Measurements from ENCODE around the gene ZDHHC9. TPM values are rescaled to one million over a fixed set of nuclear protein-coding genes. Genes with fewer than 3 reads are reported as not detected.
A peak's percentile ranks its signal among the peaks of the same experiment; 100 is the strongest.

ZDHHC9 gene
- total RNA-seq, 4 donors from 2014 or later, result 32.5 to 60.1 (median 41.6) TPM

DNA sequence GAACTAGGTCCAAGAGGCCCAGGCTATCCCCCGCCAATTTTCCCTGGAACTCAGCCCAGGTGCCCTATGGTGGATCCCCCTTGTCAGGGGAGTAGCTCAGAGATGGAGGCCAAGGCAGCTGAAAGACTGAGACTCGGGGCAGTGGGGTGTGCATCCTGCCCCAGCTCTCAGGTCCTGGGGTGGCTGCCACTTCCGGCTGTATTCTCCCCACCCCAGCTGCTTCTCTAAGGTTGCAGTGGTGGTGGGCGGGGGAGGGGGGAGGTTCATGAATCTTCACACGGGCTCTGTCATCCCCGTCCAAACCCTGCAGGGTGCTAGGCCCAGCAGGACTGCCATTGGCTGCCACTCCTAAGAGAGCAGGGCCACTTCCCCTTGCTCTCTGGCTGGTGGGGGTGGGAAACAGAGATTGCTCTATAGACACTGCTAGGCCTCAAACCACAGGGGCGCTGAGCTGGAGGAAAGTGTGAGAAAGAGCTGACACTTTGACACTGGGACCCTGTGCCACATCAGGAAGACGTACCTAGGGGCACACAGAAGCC, 62.5 kb downstream of the ZDHHC9 start:
- no peaks in the 10 kb centered on the region for H3K27me3 ChIP-seq
- DNase-seq (ENCODE audit: low spot score in 2 of 2), result no peak
- H3K36me3 ChIP-seq, result no peaks in the 10 kb centered on the region
- 35% methylated on average over 5 of the region's 8 CpGs for WGBS
- no peak overlapping the region for H3K27ac ChIP-seq
- no peaks in the 10 kb centered on the region for H3K9me3 ChIP-seq
- peak overlapping the region; percentile 26 for H3K4me3 ChIP-seq
- TF ChIP-seq POLR2AphosphoS5 (IDR thresholded peaks at IDR 0.05) (no peak), EP300 (IDR thresholded peaks at IDR 0.05) (no peak)
- TF ChIP-seq, protein P1, sequence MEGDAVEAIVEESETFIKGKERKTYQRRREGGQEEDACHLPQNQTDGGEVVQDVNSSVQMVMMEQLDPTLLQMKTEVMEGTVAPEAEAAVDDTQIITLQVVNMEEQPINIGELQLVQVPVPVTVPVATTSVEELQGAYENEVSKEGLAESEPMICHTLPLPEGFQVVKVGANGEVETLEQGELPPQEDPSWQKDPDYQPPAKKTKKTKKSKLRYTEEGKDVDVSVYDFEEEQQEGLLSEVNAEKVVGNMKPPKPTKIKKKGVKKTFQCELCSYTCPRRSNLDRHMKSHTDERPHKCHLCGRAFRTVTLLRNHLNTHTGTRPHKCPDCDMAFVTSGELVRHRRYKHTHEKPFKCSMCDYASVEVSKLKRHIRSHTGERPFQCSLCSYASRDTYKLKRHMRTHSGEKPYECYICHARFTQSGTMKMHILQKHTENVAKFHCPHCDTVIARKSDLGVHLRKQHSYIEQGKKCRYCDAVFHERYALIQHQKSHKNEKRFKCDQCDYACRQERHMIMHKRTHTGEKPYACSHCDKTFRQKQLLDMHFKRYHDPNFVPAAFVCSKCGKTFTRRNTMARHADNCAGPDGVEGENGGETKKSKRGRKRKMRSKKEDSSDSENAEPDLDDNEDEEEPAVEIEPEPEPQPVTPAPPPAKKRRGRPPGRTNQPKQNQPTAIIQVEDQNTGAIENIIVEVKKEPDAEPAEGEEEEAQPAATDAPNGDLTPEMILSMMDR (IDR thresholded peaks at IDR 0.05), result no peak
- H3K4me1 ChIP-seq, result no peaks in the 10 kb centered on the region

DNA sequence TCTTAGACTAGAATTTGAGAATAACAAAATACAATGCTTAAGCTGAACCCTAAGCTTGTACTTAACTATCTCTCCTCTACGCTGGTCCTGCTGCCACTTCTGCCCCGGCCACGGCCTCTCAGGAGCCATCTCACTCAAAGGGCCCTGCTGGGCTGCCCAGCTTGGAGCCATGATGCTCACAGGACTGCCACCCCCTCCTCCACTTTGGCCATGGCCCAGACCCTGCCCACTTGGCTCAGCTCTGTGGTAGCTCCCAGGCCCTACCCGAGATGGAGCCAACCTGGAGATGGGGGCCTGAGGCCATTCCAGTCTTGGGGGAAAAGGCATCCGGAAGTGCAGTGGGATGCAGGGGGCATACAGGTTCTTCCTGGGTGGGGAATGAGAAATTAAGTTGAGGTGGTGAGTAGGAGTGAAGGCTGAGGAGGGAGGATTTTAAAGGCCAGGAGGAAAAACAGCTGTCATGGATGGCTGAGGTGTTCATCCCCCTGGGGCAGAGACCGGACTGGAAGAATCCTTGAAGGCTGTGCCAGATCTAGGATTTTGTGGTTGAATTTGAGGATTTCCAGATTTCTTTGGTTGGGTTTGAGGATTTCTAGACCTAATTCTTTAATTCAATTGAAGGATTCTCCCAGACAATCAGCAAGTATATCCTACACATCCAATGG, 63.1 kb downstream of the ZDHHC9 start:
- H3K4me1 ChIP-seq, result no peaks in the 10 kb centered on the region
- H3K9me3 ChIP-seq, result no peaks in the 10 kb centered on the region
- H3K27me3 ChIP-seq, result no peaks in the 10 kb centered on the region
- no peaks in the 10 kb centered on the region for H3K36me3 ChIP-seq
- H3K4me3 ChIP-seq, result peak overlapping the region; percentile 26
- DNase-seq (ENCODE audit: low spot score in 2 of 2), result no peak
- WGBS, result 77% methylated on average over 6 of the region's 6 CpGs
- no peak overlapping the region for H3K27ac ChIP-seq
- TF ChIP-seq EP300 (IDR thresholded peaks at IDR 0.05) (no peak), POLR2AphosphoS5 (IDR thresholded peaks at IDR 0.05) (no peak), POLR2A (IDR thresholded peaks at IDR 0.05) (no peak)
- TF ChIP-seq, protein P1 (IDR thresholded peaks at IDR 0.05), result no peak

DNA sequence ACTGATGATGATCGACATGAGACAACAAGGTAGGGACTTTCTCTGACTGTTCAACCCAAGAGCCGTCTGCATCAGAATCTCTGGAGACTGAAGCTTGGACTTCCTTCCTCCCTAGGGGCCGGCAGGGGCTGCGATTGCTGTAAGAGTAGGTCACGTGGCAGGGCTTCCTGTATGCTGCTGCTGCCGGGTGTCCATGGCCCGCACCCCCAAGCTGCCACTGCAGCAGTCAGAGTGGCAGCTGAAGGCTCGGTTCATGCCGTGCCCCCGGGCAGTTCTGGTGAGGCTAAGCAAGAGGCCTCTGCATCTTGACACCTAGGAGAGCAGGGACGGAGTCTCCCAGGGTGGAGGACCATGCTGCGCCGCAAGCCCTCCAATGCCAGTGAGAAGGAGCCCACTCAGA, 63.9 kb downstream of the ZDHHC9 start, which contains the start of gene SASH3:
SASH3 (plus strand) TSS at position 203 of the 400 bp plus-strand sequence; CDS start at position 352, 149 bp downstream.
- Histone ChIP-seq H3K27ac (no peak within 1 kb of the TSS), H3K4me1 (no peaks in the 10 kb centered on the region), H3K9me3 (no peaks in the 10 kb centered on the region), H3K36me3 (no peaks in the 10 kb centered on the region), H3K27me3 (no peaks in the 10 kb centered on the region), H3K4me3 (peak within 1 kb of the TSS; percentile 26)
- TF ChIP-seq EP300 (IDR thresholded peaks at IDR 0.05) (no peak), POLR2A (IDR thresholded peaks at IDR 0.05) (no peak), POLR2AphosphoS5 (IDR thresholded peaks at IDR 0.05) (no peak)
- TF ChIP-seq, protein P1 (IDR thresholded peaks at IDR 0.05), result no peak
- 92% methylated on average over 5 of the region's 13 CpGs for WGBS
- no peak for DNase-seq (ENCODE audit: low spot score in 2 of 2)

DNA sequence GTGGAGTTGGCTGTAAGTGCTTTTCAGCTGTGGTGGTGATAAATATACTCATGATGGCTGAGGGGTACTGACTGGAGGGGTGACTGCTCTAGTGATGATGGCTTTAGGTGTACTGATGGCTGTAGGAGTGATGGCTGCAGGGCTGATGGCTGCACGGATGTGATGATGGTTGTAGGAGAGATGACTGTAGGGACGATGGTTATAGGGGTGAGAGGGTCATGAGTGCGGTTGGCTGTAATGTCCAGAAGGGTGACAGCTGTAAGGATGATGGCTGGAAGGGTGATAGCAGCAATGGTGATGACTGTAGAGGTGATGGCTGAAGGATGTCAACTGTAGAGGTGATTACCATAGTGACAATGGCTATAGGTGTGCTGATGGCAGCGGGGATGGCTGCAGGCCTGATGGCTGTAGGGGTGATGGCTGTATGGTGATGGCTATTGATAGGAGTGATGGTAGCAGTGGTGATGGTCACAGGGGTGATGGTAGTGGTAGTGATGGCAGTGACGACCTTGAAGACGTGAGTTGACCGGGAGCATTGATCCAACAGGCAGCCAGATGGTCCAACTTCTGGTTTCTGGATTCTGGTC, 64.5 kb downstream of the ZDHHC9 start:
- Histone ChIP-seq H3K27me3 (no peaks in the 10 kb centered on the region), H3K4me3 (no peak overlapping the region), H3K9me3 (no peaks in the 10 kb centered on the region), H3K36me3 (no peaks in the 10 kb centered on the region), H3K27ac (no peak overlapping the region), H3K4me1 (no peaks in the 10 kb centered on the region)
- no peak for DNase-seq (ENCODE audit: low spot score in 2 of 2)
- TF ChIP-seq POLR2A (IDR thresholded peaks at IDR 0.05) (no peak), EP300 (IDR thresholded peaks at IDR 0.05) (no peak), POLR2AphosphoS5 (IDR thresholded peaks at IDR 0.05) (no peak)
- TF ChIP-seq, protein P1 (IDR thresholded peaks at IDR 0.05), result no peak
- 80% methylated on average over 7 of the region's 7 CpGs for WGBS
